WTC11 (cell line): ENCODE data around the gene GNAZ. TPM values are rescaled to one million over a fixed set of nuclear protein-coding genes. Genes with fewer than 3 reads are reported as not detected.

Experiments
- ATAC-seq: fragments of 200-7000 bp; cut with Tn5 transposase; 2 replicates; pipeline ENCODE4 v1.10.0; 2021; ENCODE audit warnings: mild to moderate bottlenecking, moderate library complexity
- CTCF ChIA-PET: fragments of 300-600 bp; sonication (Branson Sonifier 250); formaldehyde crosslinking; loops from one replicate; lab custom pipeline; 2021; ENCODE audit warnings: antibody characterized with exemption; lab: Charles Lee
- POLR2A ChIA-PET: fragments of 350-600 bp; sonication (Branson Sonifier 250); formaldehyde crosslinking; loops from one replicate; lab custom pipeline; 2021; ENCODE audit warnings: antibody characterized with exemption; lab: Charles Lee
- DNase-seq: peaks from one replicate; pipeline ENCODE4 v3.0.0; 2021; ENCODE audit warnings: low spot score
- H3K27ac Mint-ChIP-seq: 2 replicates; pipeline ENCODE4 v1.8.0; 2021; ENCODE audit warnings: mixed read lengths
- H3K27me3 Mint-ChIP-seq: 2 replicates; pipeline ENCODE4 v1.8.0; 2021; ENCODE audit warnings: low read depth, mild to moderate bottlenecking, moderate library complexity, mixed read lengths
- H3K36me3 Mint-ChIP-seq: 2 replicates; pipeline ENCODE4 v1.8.0; 2021; ENCODE audit warnings: mixed read lengths
- H3K4me1 Mint-ChIP-seq: 2 replicates; pipeline ENCODE4 v1.8.0; 2022; ENCODE audit warnings: mixed read lengths
- H3K4me3 Mint-ChIP-seq: 2 replicates; pipeline ENCODE4 v1.8.0; 2021; ENCODE audit warnings: mild to moderate bottlenecking, moderate library complexity, mixed read lengths
- H3K9me3 Mint-ChIP-seq: 2 replicates; pipeline ENCODE4 v1.8.0; 2021; ENCODE audit warnings: mixed read lengths
- CTCF ChIP-seq: fragments of 200-600 bp; IDR thresholded peaks from 2 replicates; pipeline ENCODE4 v1.8.0; 2022; ENCODE audit warnings: antibody characterized with exemption
- ESRRA ChIP-seq: sonication (generic); formaldehyde crosslinking; IDR thresholded peaks from 2 replicates; pipeline ENCODE4 v1.8.1; 2022; ENCODE audit warnings: mild to moderate bottlenecking, missing genetic modification reagents, borderline replicate concordance
- GABPB1 ChIP-seq: sonication (generic); formaldehyde crosslinking; IDR thresholded peaks from 2 replicates; pipeline ENCODE4 v1.8.1; 2023; ENCODE audit warnings: mild to moderate bottlenecking, missing genetic modification reagents
- JUN ChIP-seq: sonication (generic); formaldehyde crosslinking; IDR thresholded peaks from 2 replicates; pipeline ENCODE4 v1.8.0; 2023; ENCODE audit warnings: mild to moderate bottlenecking, missing genetic modification reagents
- STAT6 ChIP-seq: sonication (generic); formaldehyde crosslinking; conservative IDR thresholded peaks from 2 replicates; pipeline ENCODE4 v1.8.1; 2023; ENCODE audit warnings: mild to moderate bottlenecking, low read depth, missing genetic modification reagents, moderate library complexity
- TEAD1 ChIP-seq: sonication (generic); formaldehyde crosslinking; IDR thresholded peaks from 2 replicates; pipeline ENCODE4 v1.8.0; 2022; ENCODE audit warnings: mild to moderate bottlenecking, missing genetic modification reagents
- total RNA-seq: library from RNA; stranded (reverse); gene quantifications from 3 replicates; pipeline ENCODE4 v1.2.3, GENCODE V29; 2021
- TF ChIP-seq, protein P1 (sequence below): sonication (generic); formaldehyde crosslinking; IDR thresholded peaks from 2 replicates; pipeline ENCODE4 v1.8.1; 2022; ENCODE audit warnings: low read depth, mild to moderate bottlenecking, moderate library complexity, missing genetic modification reagents, borderline replicate concordance
- TF ChIP-seq, protein P2 (sequence below): fragments of 250-450 bp; sonication (Bioruptor Pico); IDR thresholded peaks from 2 replicates; pipeline ENCODE4 v1.9.0; 2021; ENCODE audit warnings: moderate library complexity, mild to moderate bottlenecking, inconsistent platforms, borderline replicate concordance
- TF ChIP-seq, protein P3 (sequence below): sonication (generic); formaldehyde crosslinking; IDR thresholded peaks from 2 replicates; pipeline ENCODE4 v1.8.1; 2023; ENCODE audit warnings: mild to moderate bottlenecking, missing genetic modification reagents, moderate library complexity
- TF ChIP-seq, protein P4 (sequence below): sonication (generic); formaldehyde crosslinking; IDR thresholded peaks from 2 replicates; pipeline ENCODE4 v1.8.0; 2023; ENCODE audit warnings: mild to moderate bottlenecking, missing genetic modification reagents

GNAZ gene
- total RNA-seq, 1 experiment from 2014 or later, result 9.9 TPM

DNA sequence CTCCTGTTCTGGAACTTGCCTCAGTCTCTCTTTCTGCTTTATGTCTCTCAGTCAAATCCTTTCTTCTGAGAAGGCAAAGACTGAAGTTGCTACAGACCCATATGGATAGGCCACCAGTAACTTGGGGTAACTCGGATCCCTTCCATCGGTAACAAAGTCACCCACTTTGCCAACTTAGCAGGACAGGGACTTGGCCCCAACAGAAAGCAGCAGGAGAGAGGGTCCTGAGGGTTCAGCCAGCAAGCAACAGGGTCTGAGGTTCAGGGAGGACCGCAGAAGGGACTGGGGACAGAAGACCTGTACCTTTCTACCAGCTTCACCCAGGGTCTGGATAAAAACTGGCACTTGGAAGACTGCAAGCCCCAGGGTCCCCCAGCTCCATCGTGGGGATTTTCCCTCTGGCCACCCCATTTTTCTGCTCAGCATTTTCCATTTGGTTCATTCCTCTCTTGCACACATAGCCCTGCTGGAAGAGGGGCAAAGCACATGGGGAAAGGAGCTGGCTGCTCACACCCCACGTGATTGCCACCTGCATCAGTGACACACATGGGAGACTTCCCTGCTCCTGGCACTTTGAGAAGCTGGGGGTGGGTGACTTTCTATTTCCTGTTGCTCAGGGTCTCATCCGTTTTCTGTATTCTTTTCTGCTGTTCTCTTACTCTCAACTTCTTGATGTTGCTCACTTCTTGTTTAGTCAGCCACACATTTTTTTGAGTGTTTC, 34.6 kb upstream of the GNAZ start (continued):
- TF ChIP-seq, protein P1, sequence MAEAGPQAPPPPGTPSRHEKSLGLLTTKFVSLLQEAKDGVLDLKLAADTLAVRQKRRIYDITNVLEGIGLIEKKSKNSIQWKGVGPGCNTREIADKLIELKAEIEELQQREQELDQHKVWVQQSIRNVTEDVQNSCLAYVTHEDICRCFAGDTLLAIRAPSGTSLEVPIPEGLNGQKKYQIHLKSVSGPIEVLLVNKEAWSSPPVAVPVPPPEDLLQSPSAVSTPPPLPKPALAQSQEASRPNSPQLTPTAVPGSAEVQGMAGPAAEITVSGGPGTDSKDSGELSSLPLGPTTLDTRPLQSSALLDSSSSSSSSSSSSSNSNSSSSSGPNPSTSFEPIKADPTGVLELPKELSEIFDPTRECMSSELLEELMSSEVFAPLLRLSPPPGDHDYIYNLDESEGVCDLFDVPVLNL (CRISPR knock-in tag), result no peak
- TF ChIP-seq, protein P2, sequence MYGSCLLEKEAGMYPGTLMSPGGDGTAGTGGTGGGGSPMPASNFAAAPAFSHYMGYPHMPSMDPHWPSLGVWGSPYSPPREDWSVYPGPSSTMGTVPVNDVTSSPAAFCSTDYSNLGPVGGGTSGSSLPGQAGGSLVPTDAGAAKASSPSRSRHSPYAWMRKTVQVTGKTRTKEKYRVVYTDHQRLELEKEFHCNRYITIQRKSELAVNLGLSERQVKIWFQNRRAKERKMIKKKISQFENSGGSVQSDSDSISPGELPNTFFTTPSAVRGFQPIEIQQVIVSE (CRISPR knock-in tag), result no peak
- no peak for TF ChIP-seq JUN (CRISPR knock-in tag)
- no peak for TF ChIP-seq TEAD1
- TF ChIP-seq STAT6, result no peak
- no peak for TF ChIP-seq CTCF
- no peak for TF ChIP-seq ESRRA (CRISPR knock-in tag)

GRCh38 chr22:23036684-23037428, 33.5 kb upstream of the GNAZ start:
- DNase-seq (no peak), ATAC-seq (no peak)
- ChIA-PET POLR2A (no interaction called here), CTCF (interaction anchor here (0.9 to 1.5 kb wide), 5 partner anchors 33 to 234 kb away, joined by 3 to 5 read pairs (median 3); partner anchors contain the start of gene GNAZ)
- Mint-ChIP-seq H3K9me3 (peaks cover 16% of the 10 kb centered on the region), H3K27ac (no peak overlapping the region), H3K27me3 (peaks cover 32% of the 10 kb centered on the region), H3K4me3 (no peak overlapping the region), H3K4me1 (peaks cover 26% of the 10 kb centered on the region), H3K36me3 (peaks cover 4% of the 10 kb centered on the region)
- TF ChIP-seq, protein P3, sequence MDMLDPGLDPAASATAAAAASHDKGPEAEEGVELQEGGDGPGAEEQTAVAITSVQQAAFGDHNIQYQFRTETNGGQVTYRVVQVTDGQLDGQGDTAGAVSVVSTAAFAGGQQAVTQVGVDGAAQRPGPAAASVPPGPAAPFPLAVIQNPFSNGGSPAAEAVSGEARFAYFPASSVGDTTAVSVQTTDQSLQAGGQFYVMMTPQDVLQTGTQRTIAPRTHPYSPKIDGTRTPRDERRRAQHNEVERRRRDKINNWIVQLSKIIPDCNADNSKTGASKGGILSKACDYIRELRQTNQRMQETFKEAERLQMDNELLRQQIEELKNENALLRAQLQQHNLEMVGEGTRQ, result no peak
- TF ChIP-seq GABPB1, result peak; percentile 37; the same call in 1 of the 2 replicates
- TF ChIP-seq, protein P4, sequence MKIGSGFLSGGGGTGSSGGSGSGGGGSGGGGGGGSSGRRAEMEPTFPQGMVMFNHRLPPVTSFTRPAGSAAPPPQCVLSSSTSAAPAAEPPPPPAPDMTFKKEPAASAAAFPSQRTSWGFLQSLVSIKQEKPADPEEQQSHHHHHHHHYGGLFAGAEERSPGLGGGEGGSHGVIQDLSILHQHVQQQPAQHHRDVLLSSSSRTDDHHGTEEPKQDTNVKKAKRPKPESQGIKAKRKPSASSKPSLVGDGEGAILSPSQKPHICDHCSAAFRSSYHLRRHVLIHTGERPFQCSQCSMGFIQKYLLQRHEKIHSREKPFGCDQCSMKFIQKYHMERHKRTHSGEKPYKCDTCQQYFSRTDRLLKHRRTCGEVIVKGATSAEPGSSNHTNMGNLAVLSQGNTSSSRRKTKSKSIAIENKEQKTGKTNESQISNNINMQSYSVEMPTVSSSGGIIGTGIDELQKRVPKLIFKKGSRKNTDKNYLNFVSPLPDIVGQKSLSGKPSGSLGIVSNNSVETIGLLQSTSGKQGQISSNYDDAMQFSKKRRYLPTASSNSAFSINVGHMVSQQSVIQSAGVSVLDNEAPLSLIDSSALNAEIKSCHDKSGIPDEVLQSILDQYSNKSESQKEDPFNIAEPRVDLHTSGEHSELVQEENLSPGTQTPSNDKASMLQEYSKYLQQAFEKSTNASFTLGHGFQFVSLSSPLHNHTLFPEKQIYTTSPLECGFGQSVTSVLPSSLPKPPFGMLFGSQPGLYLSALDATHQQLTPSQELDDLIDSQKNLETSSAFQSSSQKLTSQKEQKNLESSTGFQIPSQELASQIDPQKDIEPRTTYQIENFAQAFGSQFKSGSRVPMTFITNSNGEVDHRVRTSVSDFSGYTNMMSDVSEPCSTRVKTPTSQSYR (CRISPR knock-in tag), result no peak
